GM18498 (cell line): Measurements from ENCODE around the gene RPL28.

Experiments
- ATAC-seq: cut with Tn5 transposase; IDR thresholded peaks from one replicate; pipeline ENCODE4 v1.9.1; 2021; ENCODE audit warnings: mild to moderate bottlenecking, moderate library complexity; ENCODE audit not compliant: unreplicated experiment

Gene RPL28

GRCh38 chr19:55372316-55373081, 13.2 kb upstream of the RPL28 start:
- no peak for ATAC-seq

DNA sequence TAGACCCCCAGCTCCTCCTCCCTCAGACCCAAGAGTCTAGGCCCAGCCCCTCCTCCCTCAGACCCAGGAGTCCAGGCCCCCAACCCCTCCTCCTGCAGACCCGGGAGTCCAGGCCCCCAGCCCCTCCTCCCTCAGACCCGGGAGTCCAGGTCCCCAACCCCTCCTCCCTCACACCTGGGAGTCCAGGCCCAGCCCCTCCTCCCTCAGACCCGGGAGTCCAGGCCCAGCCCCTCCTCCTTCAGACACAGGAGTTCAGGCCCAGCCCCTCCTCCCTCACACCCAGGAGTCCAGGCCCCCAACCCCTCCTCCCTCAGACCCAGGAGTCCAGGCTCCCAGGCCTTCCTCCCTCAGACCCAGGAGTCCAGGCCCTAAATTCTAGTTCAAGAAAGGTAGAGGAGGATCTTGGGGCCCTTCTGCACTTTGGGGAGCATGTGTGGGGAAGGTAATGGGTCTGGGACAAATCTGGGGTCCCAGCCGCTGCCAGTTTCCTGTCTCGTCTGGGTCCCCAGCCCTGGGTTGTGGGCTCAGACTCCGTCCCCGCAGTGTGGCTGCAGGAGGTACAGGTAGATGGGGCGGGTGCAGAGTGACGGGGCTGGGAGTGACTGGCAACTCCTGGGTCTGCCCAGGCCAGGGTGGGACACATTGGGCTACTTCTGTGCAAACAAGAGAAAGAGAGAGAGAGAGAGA, 12.3 kb upstream of the RPL28 start:
- no peak for ATAC-seq

DNA sequence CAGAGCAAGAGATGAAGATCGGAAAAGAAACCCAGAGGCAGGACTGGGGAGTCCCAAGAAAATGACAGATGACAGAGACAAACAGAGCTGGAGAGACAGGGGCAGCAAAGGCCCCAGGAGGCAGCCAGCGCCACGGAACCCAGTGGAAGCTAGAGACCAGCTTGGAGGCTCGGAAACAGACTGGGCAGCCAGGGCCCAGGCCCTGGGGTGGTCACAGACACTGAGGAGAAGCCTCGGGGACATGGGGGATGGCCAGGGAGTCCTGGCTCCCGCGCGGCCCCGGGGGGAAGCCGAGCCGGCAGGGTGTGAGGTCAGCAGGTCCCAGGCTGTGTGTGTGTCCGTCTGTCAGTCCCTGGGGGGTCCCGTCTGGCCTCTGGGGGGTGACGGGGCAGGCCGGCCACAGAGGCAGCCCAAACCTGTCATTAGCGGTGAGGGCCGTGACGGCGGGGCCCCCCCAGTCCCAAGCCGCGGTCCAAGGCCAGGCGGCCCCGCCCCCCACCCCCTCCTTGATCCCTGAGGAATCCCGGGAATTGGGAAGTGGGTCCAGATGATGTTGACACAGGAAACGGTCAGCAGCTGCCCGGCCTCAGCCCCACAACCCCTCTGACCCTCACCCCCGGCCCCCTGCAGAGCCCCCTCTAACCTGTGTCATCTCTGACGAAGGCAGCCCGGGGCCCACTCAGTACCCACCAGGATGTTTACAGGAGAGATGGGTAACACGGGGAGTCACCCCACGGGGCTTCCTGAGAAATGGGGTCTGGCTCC, 11.6 kb upstream of the RPL28 start:
- no peak for ATAC-seq

GRCh38 chr19:55376241-55376933, 9.3 kb upstream of the RPL28 start, which contains the start of gene TMEM190:
Gene TMEM190 (plus strand): TSS chr19:55376826. CDS start chr19:55376854, 28 bp downstream.
- ATAC-seq, result no peak

DNA sequence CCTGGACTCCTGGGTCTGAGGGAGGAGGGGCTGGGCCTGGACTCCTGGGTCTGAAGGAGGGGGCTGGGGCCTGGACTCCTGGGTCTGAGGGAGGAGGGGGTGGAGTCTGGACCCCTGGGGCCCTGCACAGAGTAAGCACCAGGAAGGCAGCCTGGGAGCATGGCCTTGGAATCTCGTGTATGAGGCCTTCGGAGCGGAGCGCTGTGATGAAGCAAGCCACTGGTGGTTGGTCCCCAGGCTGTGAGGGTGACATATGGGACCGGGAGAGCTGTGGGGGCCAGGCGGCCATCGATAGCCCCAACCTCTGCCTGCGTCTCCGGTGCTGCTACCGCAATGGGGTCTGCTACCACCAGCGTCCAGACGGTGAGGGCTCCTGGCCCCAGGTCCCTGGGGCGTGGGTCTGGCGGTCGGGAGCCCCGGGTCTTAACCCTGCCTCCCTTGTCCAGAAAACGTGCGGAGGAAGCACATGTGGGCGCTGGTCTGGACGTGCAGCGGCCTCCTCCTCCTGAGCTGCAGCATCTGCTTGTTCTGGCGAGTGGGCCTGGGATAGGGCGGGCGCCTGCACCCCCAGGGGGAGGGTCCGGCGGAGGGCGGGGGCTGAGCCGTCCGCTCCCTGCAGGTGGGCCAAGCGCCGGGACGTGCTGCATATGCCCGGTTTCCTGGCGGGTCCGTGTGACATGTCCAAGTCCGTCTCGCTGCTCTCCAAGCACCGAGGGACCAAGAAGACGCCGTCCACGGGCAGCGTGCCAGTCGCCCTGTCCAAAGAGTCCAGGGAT, 8.2 kb upstream of the RPL28 start:
- no peak for ATAC-seq

GRCh38 chr19:55379174-55379573, 6.6 kb upstream of the RPL28 start:
- no peak for ATAC-seq

- ATAC-seq, result no peak
Observed at GRCh38 chr19:55382013-55382412, 3.7 kb upstream of the RPL28 start.

GRCh38 chr19:55382522-55383054, 3.1 kb upstream of the RPL28 start:
- no peak for ATAC-seq

GRCh38 chr19:55383279-55384130, 2.2 kb upstream of the RPL28 start:
- ATAC-seq, result no peak

DNA sequence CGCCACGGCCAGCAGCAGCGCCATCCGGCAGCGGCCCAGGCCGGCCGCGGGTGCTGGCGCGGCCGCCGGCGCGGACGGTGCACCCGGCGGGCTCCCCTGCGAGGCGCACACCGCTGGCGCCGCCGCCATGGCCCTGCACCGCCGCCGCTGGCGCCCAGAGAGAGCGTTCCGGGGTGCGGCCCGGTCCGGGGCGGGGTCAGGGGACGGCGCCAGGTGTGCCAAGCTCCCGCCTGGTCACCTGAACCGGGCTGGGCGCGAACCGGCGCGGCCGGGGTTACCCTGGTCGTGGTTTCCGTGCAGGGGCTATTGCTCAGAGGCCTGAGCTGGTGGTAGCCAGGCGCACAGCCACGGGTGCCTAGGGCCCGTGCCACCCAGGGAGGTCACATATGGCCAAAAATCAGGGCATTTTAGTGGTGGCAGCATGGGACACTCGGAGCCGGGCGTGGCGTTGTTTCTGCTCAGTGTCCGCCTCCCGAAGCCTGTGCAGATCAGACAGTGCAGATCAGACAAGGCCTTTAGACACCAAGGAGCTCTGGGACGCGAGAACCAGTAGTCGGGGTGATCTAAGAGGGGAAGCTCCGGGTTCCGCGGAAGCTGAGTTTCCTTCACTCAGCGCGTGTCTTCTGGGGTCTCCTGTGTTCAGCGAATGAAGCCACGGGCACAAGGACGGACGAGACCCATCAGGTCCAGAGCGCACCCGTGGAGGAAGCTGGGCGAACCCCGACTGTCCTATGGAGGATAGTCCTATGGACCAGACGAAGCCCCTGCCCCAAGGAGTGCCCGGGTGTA, 1.4 kb upstream of the RPL28 start, which contains the start of gene TMEM238:
Gene TMEM238, minus strand, starts transcription at position 162 of the 789 bp plus-strand sequence. Its CDS starts 33 bp downstream, at position 129.
- ATAC-seq, result no peak

DNA sequence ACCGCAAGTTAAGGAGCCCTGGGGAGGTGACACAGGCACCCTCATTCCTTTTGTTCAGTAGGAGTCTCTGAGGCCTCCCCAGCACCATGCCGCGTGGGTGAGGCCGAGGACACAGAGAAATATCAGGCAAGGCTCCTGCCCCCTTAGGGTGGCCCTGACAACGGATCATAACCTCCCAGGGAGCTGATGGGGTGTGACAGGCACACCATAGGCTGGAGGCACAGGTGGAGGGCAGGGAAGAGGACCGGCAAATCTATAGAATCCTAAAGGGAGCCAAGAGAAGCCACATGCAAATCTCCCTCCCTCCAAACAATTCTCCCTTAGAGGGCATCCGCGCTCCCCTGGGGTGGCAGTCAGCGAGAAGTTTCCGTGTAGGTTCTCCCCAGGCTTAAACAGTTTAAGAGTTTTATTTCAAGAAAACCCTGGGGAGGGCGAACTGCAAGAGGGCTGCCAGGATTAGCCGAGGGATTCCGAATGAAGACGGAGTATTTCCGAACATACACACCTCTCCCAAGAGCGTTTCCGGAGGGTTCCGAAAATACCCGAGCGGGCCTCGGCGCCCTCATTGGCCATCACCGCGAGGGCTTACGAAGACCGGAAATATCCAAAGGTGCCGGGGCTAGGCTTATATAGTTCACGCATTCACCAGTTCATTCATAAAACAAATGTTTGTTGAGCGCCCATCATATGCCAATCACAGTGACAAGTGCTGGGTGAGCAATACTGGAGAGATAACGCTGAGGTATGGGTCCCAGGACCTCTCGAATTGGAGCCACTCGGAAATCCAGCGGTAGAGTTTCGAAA, 610 bp upstream of the RPL28 start:
- ATAC-seq, result peak; percentile 64

DNA sequence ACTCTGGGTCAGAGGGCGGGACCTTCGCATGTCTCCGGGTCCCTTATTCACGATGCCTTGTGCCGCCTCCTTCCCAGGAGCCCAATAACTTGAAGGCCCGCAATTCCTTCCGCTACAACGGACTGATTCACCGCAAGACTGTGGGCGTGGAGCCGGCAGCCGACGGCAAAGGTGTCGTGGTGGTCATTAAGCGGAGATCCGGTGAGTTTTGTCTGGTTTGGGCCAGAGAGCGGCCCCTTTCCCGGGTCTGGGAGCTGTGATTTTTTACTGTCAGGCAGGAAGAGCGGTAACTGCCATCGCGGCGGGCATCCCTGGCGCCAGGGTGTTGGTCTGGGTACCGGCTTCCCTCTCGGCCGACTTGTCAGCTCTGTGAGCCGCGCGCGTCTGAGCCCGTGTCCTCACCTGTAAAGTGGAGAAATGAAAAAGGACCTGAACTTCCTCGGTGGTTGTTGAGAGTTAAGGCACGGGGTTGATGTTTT, 800 bp downstream of the RPL28 start:
- ATAC-seq, result no peak

- no peak for ATAC-seq
Observed at GRCh38 chr19:55387736-55388497, 2.2 kb downstream of the RPL28 start.

DNA sequence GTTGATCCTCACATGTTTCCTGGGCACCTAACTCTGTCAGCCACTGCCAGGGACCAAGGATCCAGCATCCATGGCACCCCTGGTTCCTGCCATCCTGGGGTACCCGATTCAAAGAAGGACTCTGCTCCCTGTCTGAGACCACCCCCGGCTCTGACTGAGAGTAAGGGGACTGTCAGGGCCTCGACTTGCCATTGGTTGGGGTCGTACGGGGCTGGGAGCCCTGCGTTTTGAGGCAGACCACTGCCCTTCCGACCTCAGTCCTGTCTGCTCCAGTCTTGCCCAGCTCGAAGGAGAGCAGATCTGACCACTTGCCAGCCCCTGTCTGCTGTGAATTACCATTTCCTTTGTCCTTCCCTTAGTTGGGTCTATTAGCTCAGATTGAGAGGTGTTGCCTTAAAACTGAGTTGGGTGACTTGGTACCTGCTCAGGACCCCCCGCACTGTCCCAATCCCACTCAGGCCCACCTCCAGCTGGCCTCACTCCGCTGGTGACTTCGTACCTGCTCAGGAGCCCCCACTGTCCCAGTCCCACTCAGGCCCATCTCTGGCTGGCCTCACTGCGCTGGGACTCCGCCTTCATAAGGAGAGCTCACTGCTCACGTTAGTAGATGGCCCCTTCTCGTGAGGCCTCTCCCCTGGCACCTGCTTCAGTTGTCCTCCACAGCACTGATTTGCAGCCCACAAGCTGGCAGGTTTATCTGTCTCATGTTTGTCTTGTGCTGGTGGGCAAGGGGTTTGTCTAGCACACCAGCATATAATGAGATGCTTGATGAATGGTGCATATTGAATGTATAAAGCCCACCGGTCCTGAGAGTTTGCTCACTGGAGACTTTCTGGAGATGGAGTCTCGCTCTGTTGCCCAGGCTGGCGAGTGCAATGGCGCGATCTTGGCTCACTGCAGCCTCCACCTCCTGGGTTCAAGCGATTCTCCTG, 3.9 kb downstream of the RPL28 start:
- ATAC-seq, result no peak

- no peak for ATAC-seq
Observed at GRCh38 chr19:55390461-55390880, 4.7 kb downstream of the RPL28 start.
